Measurements from ENCODE around the gene PRRC2C. TPM values are rescaled to one million over a fixed set of nuclear protein-coding genes. Genes with fewer than 3 reads are reported as not detected.

Gene PRRC2C
- 39.9 and 45.6 TPM in 2 replicates for polyA plus RNA-seq (2012; rRNA removed)
- polyA plus RNA-seq (2012; cell fraction: cytosol; rRNA removed): 37.2 and 40.0 TPM in 2 replicates
- polyA plus RNA-seq (2012; cell fraction: nucleus; rRNA removed): 41.2 and 79.0 TPM in 2 replicates

- no peaks in the 10 kb centered on the region for H3K9me3 ChIP-seq
- H3F3A ChIP-seq (replicated peaks; ENCODE audit: insufficient read depth): peaks cover 13% of the 10 kb centered on the region
- peak; percentile 90 for DNase-seq
- WGBS (ENCODE audit: low lambda C conversion rate): under 1% methylated on average over 29 of the region's 50 CpGs
- H3K79me2 ChIP-seq (ENCODE audit: insufficient read depth): peaks cover 51% of the 10 kb centered on the region
- POLR2A ChIA-PET: interaction anchor here (0.6 kb wide), 1 partner anchor 108 kb away, joined by 4 read pairs; no protein-coding TSS in a partner anchor
- CTCF ChIA-PET: interaction anchor here (0.6 to 2.1 kb wide), 31 partner anchors 9 to 300 kb away, joined by 3 to 16 read pairs (median 4); no protein-coding TSS in a partner anchor
- H3K27me3 ChIP-seq (ENCODE audit: insufficient read depth): no peaks in the 10 kb centered on the region
- peak within 1 kb of the TSS; percentile 92 for H2AFZ ChIP-seq (ENCODE audit: low read depth)
- no peak for TF ChIP-seq ZBTB33 (IDR thresholded peaks at IDR 0.05; ENCODE audit: borderline replicate concordance, low read depth)
- TF ChIP-seq NRF1 (IDR thresholded peaks at IDR 0.05; ENCODE audit: low read depth, low read length): peak; percentile 88
- no peak for TF ChIP-seq FOSL2 (IDR thresholded peaks at IDR 0.05; ENCODE audit: borderline replicate concordance, low read depth)
- TF ChIP-seq TEAD4 (IDR thresholded peaks at IDR 0.05; ENCODE audit: borderline replicate concordance, insufficient read depth): no peak
- no peak for TF ChIP-seq FOXJ3 (CRISPR knock-in tag; IDR thresholded peaks at IDR 0.05)
- TF ChIP-seq YY1 (IDR thresholded peaks at IDR 0.05; ENCODE audit: low read depth): peak; percentile 90
- TF ChIP-seq SMC3 (IDR thresholded peaks at IDR 0.05; ENCODE audit: low read depth, low read length): peak; percentile 40; the same call in 1 of the 2 replicates
- peak; percentile 79 for TF ChIP-seq CTCF (IDR thresholded peaks at IDR 0.05)
- TF ChIP-seq SIN3A (IDR thresholded peaks at IDR 0.05; ENCODE audit: borderline replicate concordance, low read depth, low read length): peak; percentile 42; the same call in 1 of the 2 replicates
- peak; percentile 8; the same call in 1 of the 2 replicates for TF ChIP-seq GATA2 (CRISPR knock-in tag; IDR thresholded peaks at IDR 0.05)
- peak; percentile 68 for TF ChIP-seq MXI1 (IDR thresholded peaks at IDR 0.05; ENCODE audit: low read depth, low read length)
- TF ChIP-seq RAD21 (IDR thresholded peaks at IDR 0.05; ENCODE audit: low read length): peak; percentile 74
- TF ChIP-seq USF2 (IDR thresholded peaks at IDR 0.05; ENCODE audit: borderline replicate concordance, low read depth, low read length): peak; percentile 93
- TF ChIP-seq ELF1 (IDR thresholded peaks at IDR 0.05): no peak
- peak; percentile 77 for TF ChIP-seq MAX (IDR thresholded peaks at IDR 0.05; ENCODE audit: low read depth)
- TF ChIP-seq TAF1 (IDR thresholded peaks at IDR 0.05; ENCODE audit: borderline replicate concordance, low read depth, low read length): no peak; the same call in none of the 2 replicates
- peak; percentile 98 for TF ChIP-seq USF1 (IDR thresholded peaks at IDR 0.05; ENCODE audit: borderline replicate concordance, low read depth)
- peak; percentile 86 for TF ChIP-seq POLR2AphosphoS5 (IDR thresholded peaks at IDR 0.05; ENCODE audit: low read depth, low read length)
- TF ChIP-seq CHD2 (IDR thresholded peaks at IDR 0.05; ENCODE audit: low read length, partially characterized antibody): peak; percentile 53
- TF ChIP-seq REST (IDR thresholded peaks at IDR 0.05; ENCODE audit: low read depth, low read length): no peak
- TF ChIP-seq RFX5 (IDR thresholded peaks at IDR 0.05; ENCODE audit: low read length): peak; percentile 30; the same call in 1 of the 2 replicates
- H3K27ac ChIP-seq (ENCODE audit: low read depth in 2 of 2, low read length in 1 of 2): peak within 1 kb of the TSS; percentile 97 to 100
- no peaks in the 10 kb centered on the region for H3K9me2 ChIP-seq
- H3K9ac ChIP-seq: peak within 1 kb of the TSS; percentile 100
- H3K4me2 ChIP-seq: peak within 1 kb of the TSS; percentile 86
- peak within 1 kb of the TSS; percentile 94 to 100 for H3K4me3 ChIP-seq (ENCODE audit: low read depth in 2 of 2, low read length in 1 of 2)
- peaks cover 5 to 10% of the 10 kb centered on the region in 2 experiments for H3K36me3 ChIP-seq (replicated peaks in 1 of 2; ENCODE audit: control insufficient read depth in 1 of 2, insufficient read depth in 2 of 2, low read length in 1 of 2)
- H3K4me1 ChIP-seq (ENCODE audit: control insufficient read depth in 1 of 2, insufficient read depth in 2 of 2, low read depth in 1 of 2, low read length in 1 of 2): peaks cover 10 to 15% of the 10 kb centered on the region in 2 experiments; a peak in 3 of 4 replicates
- peaks cover 44% of the 10 kb centered on the region for H4K20me1 ChIP-seq (ENCODE audit: insufficient read depth)
Measured at GRCh38 chr1:171485375-171486047, at the start of gene PRRC2C. PRRC2C (plus strand) TSS chr1:171485530; CDS start chr1:171512089, 26,559 bp downstream.

Data from SK-N-SH (cell line).